Measurements from ENCODE around the gene STK35. TPM values are rescaled to one million over a fixed set of nuclear protein-coding genes. Genes with fewer than 3 reads are reported as not detected.
"Not testable (repeated sequence)": the region's sequence is repeated elsewhere in the genome, so short reads cannot be mapped to it uniquely, and the experiment has no call there.

The STK35 gene
- total and polyA plus RNA-seq, 2 experiments from 2014 or later = 14.2 to 22.9 TPM

DNA sequence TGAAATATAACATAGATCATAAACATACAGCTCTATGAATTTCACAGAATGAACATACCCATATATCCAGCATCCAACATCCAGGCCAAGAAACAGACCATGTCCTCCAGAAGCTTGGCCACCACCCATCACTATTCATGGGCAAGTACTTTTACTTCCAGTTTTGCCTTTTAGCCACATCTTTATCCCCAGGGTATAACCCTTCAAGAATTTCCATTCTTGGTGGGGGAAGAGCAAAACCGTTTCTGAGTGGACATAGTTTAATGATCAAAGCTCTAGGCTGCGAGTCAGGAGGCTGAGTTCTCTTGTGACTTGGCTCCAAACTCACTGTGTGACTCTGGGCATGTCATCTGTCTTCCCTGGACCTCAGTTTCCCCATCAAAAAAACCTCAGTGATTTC lies 78.3 kb downstream of the STK35 start:
- no peak overlapping the region for H3K4me2 ChIP-seq
- H3K4me1 ChIP-seq (ENCODE audit: insufficient read depth) = no peaks in the 10 kb centered on the region
- no peaks in the 10 kb centered on the region for H3K36me3 ChIP-seq (replicated peaks; ENCODE audit: insufficient read depth, low read depth)
- TF ChIP-seq EZH2 (IDR thresholded peaks at IDR 0.05; ENCODE audit: borderline replicate concordance) (no peak), EZH2phosphoT487 (IDR thresholded peaks at IDR 0.05; ENCODE audit: low read depth, severe bottlenecking, unreplicated experiment) (no peak)
- TF ChIP-seq, protein P1, sequence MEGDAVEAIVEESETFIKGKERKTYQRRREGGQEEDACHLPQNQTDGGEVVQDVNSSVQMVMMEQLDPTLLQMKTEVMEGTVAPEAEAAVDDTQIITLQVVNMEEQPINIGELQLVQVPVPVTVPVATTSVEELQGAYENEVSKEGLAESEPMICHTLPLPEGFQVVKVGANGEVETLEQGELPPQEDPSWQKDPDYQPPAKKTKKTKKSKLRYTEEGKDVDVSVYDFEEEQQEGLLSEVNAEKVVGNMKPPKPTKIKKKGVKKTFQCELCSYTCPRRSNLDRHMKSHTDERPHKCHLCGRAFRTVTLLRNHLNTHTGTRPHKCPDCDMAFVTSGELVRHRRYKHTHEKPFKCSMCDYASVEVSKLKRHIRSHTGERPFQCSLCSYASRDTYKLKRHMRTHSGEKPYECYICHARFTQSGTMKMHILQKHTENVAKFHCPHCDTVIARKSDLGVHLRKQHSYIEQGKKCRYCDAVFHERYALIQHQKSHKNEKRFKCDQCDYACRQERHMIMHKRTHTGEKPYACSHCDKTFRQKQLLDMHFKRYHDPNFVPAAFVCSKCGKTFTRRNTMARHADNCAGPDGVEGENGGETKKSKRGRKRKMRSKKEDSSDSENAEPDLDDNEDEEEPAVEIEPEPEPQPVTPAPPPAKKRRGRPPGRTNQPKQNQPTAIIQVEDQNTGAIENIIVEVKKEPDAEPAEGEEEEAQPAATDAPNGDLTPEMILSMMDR (IDR thresholded peaks at IDR 0.05; ENCODE audit: poor library complexity) = no peak
- H3K27ac ChIP-seq = no peak overlapping the region
- H3K79me2 ChIP-seq = no peaks in the 10 kb centered on the region
- no peaks in the 10 kb centered on the region for H3K27me3 ChIP-seq
- H3K9me3 ChIP-seq (ENCODE audit: low read depth) = no peaks in the 10 kb centered on the region
- H2AFZ ChIP-seq = no peak overlapping the region
- no peak overlapping the region for H3K4me3 ChIP-seq
- H4K20me1 ChIP-seq (ENCODE audit: insufficient read depth, poor library complexity, severe bottlenecking) = no peaks in the 10 kb centered on the region
- no peak for DNase-seq (ENCODE audit: low spot score)
- 73% methylated on average over 2 of the region's 2 CpGs for WGBS (ENCODE audit: low lambda C conversion rate, missing lambda C conversion rate)
- H3K9me2 ChIP-seq (replicated peaks; ENCODE audit: insufficient read depth) = no peaks in the 10 kb centered on the region

DNA sequence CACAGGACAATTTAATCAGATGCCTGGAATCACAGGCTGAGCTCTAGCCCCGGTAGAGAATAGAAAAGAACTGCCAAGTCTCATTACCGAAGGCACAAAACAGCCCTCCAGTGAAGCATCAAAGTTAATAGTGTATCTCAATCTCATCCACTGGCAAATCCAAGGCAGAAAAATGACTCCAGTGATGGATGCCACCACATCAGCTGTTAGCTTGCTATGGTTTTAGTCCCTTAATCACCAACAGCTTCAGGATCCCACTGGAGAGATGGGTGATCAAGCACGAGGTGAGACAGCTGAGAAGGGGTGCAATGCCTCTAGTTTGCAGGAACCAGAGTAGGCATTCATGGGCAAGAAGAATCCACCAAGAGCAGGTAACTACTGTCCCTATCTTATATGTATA lies 81.8 kb downstream of the STK35 start:
- DNase-seq (ENCODE audit: low spot score) = no peak
- WGBS (ENCODE audit: low lambda C conversion rate, missing lambda C conversion rate) = 72% methylated on average over 3 of the region's 3 CpGs
- Histone ChIP-seq H3K79me2 (no peaks in the 10 kb centered on the region), H3K4me1 (ENCODE audit: insufficient read depth) (no peaks in the 10 kb centered on the region), H3K27me3 (no peaks in the 10 kb centered on the region), H3K4me2 (no peak overlapping the region), H3K4me3 (no peak overlapping the region), H3K9me3 (ENCODE audit: low read depth) (peaks cover 2% of the 10 kb centered on the region), H3K36me3 (replicated peaks; ENCODE audit: insufficient read depth, low read depth) (no peaks in the 10 kb centered on the region), H4K20me1 (ENCODE audit: insufficient read depth, poor library complexity, severe bottlenecking) (no peaks in the 10 kb centered on the region), H3K27ac (no peak overlapping the region), H3K9me2 (replicated peaks; ENCODE audit: insufficient read depth) (no peaks in the 10 kb centered on the region), H2AFZ (no peak overlapping the region)
- TF ChIP-seq EZH2phosphoT487 (IDR thresholded peaks at IDR 0.05; ENCODE audit: low read depth, severe bottlenecking, unreplicated experiment) = no peak
- TF ChIP-seq EZH2 (IDR thresholded peaks at IDR 0.05; ENCODE audit: borderline replicate concordance) = no peak
- TF ChIP-seq, protein P1 (IDR thresholded peaks at IDR 0.05; ENCODE audit: poor library complexity) = no peak

GRCh38 chr20:2184933-2185332 lies 83.3 kb downstream of the STK35 start:
- H3K27me3 ChIP-seq; H3K79me2 ChIP-seq; H3K4me2 ChIP-seq; H3K36me3 ChIP-seq (replicated peaks; ENCODE audit: insufficient read depth, low read depth); H3K4me1 ChIP-seq (ENCODE audit: insufficient read depth); H4K20me1 ChIP-seq (ENCODE audit: insufficient read depth, poor library complexity, severe bottlenecking); H2AFZ ChIP-seq; DNase-seq (ENCODE audit: low spot score); H3K9me2 ChIP-seq (replicated peaks; ENCODE audit: insufficient read depth); H3K9me3 ChIP-seq (ENCODE audit: low read depth); H3K27ac ChIP-seq; H3K4me3 ChIP-seq: not testable (repeated sequence)
- WGBS (ENCODE audit: low lambda C conversion rate, missing lambda C conversion rate) = 95% methylated on average over 7 of the region's 7 CpGs

DNA sequence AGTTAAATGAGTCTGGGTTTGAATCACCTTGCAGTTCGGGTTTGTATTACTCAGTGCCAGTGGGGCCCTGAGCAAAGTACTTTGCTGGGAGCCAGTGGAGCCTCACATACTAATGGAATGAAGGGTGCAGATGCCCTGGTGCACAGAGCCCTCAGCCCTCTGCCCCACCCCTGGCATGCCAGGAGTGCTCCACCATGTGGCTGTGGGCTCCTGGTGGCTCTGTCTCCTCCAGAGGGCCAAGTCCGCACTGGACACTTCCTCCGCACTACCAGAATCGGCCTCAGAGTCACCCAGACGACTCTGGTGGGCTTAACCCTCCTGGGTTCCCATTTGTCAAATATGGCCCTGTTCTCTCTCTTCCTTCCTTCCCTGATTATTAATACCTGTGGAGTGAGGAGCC lies 94.0 kb downstream of the STK35 start:
- Histone ChIP-seq H4K20me1 (ENCODE audit: insufficient read depth, poor library complexity, severe bottlenecking) (no peaks in the 10 kb centered on the region), H3K4me2 (no peak overlapping the region), H2AFZ (no peak overlapping the region), H3K79me2 (no peaks in the 10 kb centered on the region), H3K4me3 (no peak overlapping the region), H3K36me3 (replicated peaks; ENCODE audit: insufficient read depth, low read depth) (no peaks in the 10 kb centered on the region), H3K9me3 (ENCODE audit: low read depth) (no peaks in the 10 kb centered on the region), H3K4me1 (ENCODE audit: insufficient read depth) (no peaks in the 10 kb centered on the region), H3K27ac (no peak overlapping the region), H3K9me2 (replicated peaks; ENCODE audit: insufficient read depth) (no peaks in the 10 kb centered on the region), H3K27me3 (peaks cover 7% of the 10 kb centered on the region)
- DNase-seq (ENCODE audit: low spot score) = no peak
- TF ChIP-seq, protein P1 (IDR thresholded peaks at IDR 0.05; ENCODE audit: poor library complexity) = no peak
- no peak for TF ChIP-seq EZH2phosphoT487 (IDR thresholded peaks at IDR 0.05; ENCODE audit: low read depth, severe bottlenecking, unreplicated experiment)
- no peak for TF ChIP-seq EZH2 (IDR thresholded peaks at IDR 0.05; ENCODE audit: borderline replicate concordance)
- 80% methylated on average over 5 of the region's 5 CpGs for WGBS (ENCODE audit: low lambda C conversion rate, missing lambda C conversion rate)
